WTC11 (cell line): Measurements from ENCODE around the gene MCF2L. TPM values are rescaled to one million over a fixed set of nuclear protein-coding genes. Genes with fewer than 3 reads are reported as not detected.

Experiments used
- ATAC-seq: fragments of 200-7000 bp; cut with Tn5 transposase; 2 replicates; pipeline ENCODE4 v1.10.0; 2021; ENCODE audit warnings: mild to moderate bottlenecking, moderate library complexity
- CTCF ChIA-PET: fragments of 300-600 bp; sonication (Branson Sonifier 250); formaldehyde crosslinking; loops from one replicate; lab custom pipeline; 2021; ENCODE audit warnings: antibody characterized with exemption; lab: Charles Lee
- POLR2A ChIA-PET: fragments of 350-600 bp; sonication (Branson Sonifier 250); formaldehyde crosslinking; loops from one replicate; lab custom pipeline; 2021; ENCODE audit warnings: antibody characterized with exemption; lab: Charles Lee
- DNase-seq: peaks from one replicate; pipeline ENCODE4 v3.0.0; 2021; ENCODE audit warnings: low spot score
- H3K27ac Mint-ChIP-seq: 2 replicates; pipeline ENCODE4 v1.8.0; 2021; ENCODE audit warnings: mixed read lengths
- H3K27me3 Mint-ChIP-seq: 2 replicates; pipeline ENCODE4 v1.8.0; 2021; ENCODE audit warnings: low read depth, mild to moderate bottlenecking, moderate library complexity, mixed read lengths
- H3K36me3 Mint-ChIP-seq: 2 replicates; pipeline ENCODE4 v1.8.0; 2021; ENCODE audit warnings: mixed read lengths
- H3K4me1 Mint-ChIP-seq: 2 replicates; pipeline ENCODE4 v1.8.0; 2022; ENCODE audit warnings: mixed read lengths
- H3K4me3 Mint-ChIP-seq: 2 replicates; pipeline ENCODE4 v1.8.0; 2021; ENCODE audit warnings: mild to moderate bottlenecking, moderate library complexity, mixed read lengths
- H3K9me3 Mint-ChIP-seq: 2 replicates; pipeline ENCODE4 v1.8.0; 2021; ENCODE audit warnings: mixed read lengths
- ATF3 ChIP-seq: sonication (generic); formaldehyde crosslinking; conservative IDR thresholded peaks from 2 replicates; pipeline ENCODE4 v1.8.1; 2022; ENCODE audit warnings: mild to moderate bottlenecking, missing genetic modification reagents
- ATF6 ChIP-seq: sonication (generic); formaldehyde crosslinking; IDR thresholded peaks from 2 replicates; pipeline ENCODE4 v1.8.1; 2023; ENCODE audit warnings: mild to moderate bottlenecking, missing genetic modification reagents
- EMX1 ChIP-seq: fragments of 250-450 bp; sonication (Bioruptor Pico); IDR thresholded peaks from 2 replicates; pipeline ENCODE4 v1.8.0; 2021; ENCODE audit warnings: mild to moderate bottlenecking
- ESRRA ChIP-seq: sonication (generic); formaldehyde crosslinking; IDR thresholded peaks from 2 replicates; pipeline ENCODE4 v1.8.1; 2022; ENCODE audit warnings: mild to moderate bottlenecking, missing genetic modification reagents, borderline replicate concordance
- GABPB1 ChIP-seq: sonication (generic); formaldehyde crosslinking; IDR thresholded peaks from 2 replicates; pipeline ENCODE4 v1.8.1; 2023; ENCODE audit warnings: mild to moderate bottlenecking, missing genetic modification reagents
- GRHL2 ChIP-seq: fragments of 250-450 bp; sonication (Bioruptor Pico); IDR thresholded peaks from 2 replicates; pipeline ENCODE4 v1.8.0; 2022; ENCODE audit warnings: mild to moderate bottlenecking, moderate library complexity; ENCODE audit not compliant: insufficient replicate concordance, severe bottlenecking
- HMGXB4 ChIP-seq: sonication (generic); formaldehyde crosslinking; IDR thresholded peaks from 2 replicates; pipeline ENCODE4 v1.8.1; 2023; ENCODE audit warnings: mild to moderate bottlenecking, moderate library complexity, missing genetic modification reagents
- JAZF1 ChIP-seq: fragments of 250-450 bp; sonication (Bioruptor Pico); IDR thresholded peaks from 2 replicates; pipeline ENCODE4 v1.9.0; 2021; ENCODE audit warnings: moderate library complexity, mild to moderate bottlenecking, inconsistent platforms
- NFATC4 ChIP-seq: fragments of 250-450 bp; sonication (Bioruptor Pico); IDR thresholded peaks from 2 replicates; pipeline ENCODE4 v1.9.0; 2021; ENCODE audit warnings: mild to moderate bottlenecking
- NFYB ChIP-seq: sonication (generic); formaldehyde crosslinking; conservative IDR thresholded peaks from 2 replicates; pipeline ENCODE4 v1.8.0; 2022; ENCODE audit warnings: low read depth, missing genetic modification reagents
- PREB ChIP-seq: sonication (generic); formaldehyde crosslinking; IDR thresholded peaks from 2 replicates; pipeline ENCODE4 v1.8.1; 2022; ENCODE audit warnings: mild to moderate bottlenecking, missing genetic modification reagents, moderate library complexity, borderline replicate concordance
- RELA ChIP-seq: sonication (generic); formaldehyde crosslinking; IDR thresholded peaks from 2 replicates; pipeline ENCODE4 v1.8.1; 2022; ENCODE audit warnings: missing genetic modification reagents, mild to moderate bottlenecking, borderline replicate concordance
- SMAD4 ChIP-seq: sonication (generic); formaldehyde crosslinking; IDR thresholded peaks from 2 replicates; pipeline ENCODE4 v1.8.0; 2022; ENCODE audit warnings: mild to moderate bottlenecking, missing genetic modification reagents
- STAT6 ChIP-seq: sonication (generic); formaldehyde crosslinking; conservative IDR thresholded peaks from 2 replicates; pipeline ENCODE4 v1.8.1; 2023; ENCODE audit warnings: mild to moderate bottlenecking, low read depth, missing genetic modification reagents, moderate library complexity
- ZBTB43 ChIP-seq: sonication (generic); formaldehyde crosslinking; IDR thresholded peaks from 2 replicates; pipeline ENCODE4 v1.8.1; 2023; ENCODE audit warnings: mild to moderate bottlenecking, missing genetic modification reagents
- ZNF121 ChIP-seq: sonication (generic); formaldehyde crosslinking; IDR thresholded peaks from 2 replicates; pipeline ENCODE4 v1.8.0; 2023; ENCODE audit warnings: missing genetic modification reagents
- ZNF219 ChIP-seq: sonication (generic); formaldehyde crosslinking; IDR thresholded peaks from 2 replicates; pipeline ENCODE4 v1.8.0; 2023; ENCODE audit warnings: missing genetic modification reagents, mild to moderate bottlenecking, borderline replicate concordance
- ZNF281 ChIP-seq: sonication (generic); formaldehyde crosslinking; IDR thresholded peaks from 2 replicates; pipeline ENCODE4 v1.8.0; 2023; ENCODE audit warnings: mild to moderate bottlenecking, missing genetic modification reagents
- ZNF512 ChIP-seq: sonication (generic); formaldehyde crosslinking; IDR thresholded peaks from 2 replicates; pipeline ENCODE4 v1.8.1; 2022; ENCODE audit warnings: missing genetic modification reagents, borderline replicate concordance
- total RNA-seq: library from RNA; stranded (reverse); gene quantifications from 3 replicates; pipeline ENCODE4 v1.2.3, GENCODE V29; 2021

Gene MCF2L
- total RNA-seq, 1 experiment from 2014 or later, result 34.8 TPM

GRCh38 chr13:113105921-113106452, 137.0 kb downstream of the MCF2L start:
- Mint-ChIP-seq H3K27ac (no peak overlapping the region), H3K4me1 (peaks cover 11% of the 10 kb centered on the region), H3K27me3 (peaks cover 15% of the 10 kb centered on the region), H3K9me3 (no peaks in the 10 kb centered on the region), H3K36me3 (no peaks in the 10 kb centered on the region), H3K4me3 (no peak overlapping the region)
- DNase-seq, result no peak
- CTCF ChIA-PET, result no interaction called here
- ATAC-seq, result no peak
- TF ChIP-seq ZBTB43 (CRISPR knock-in tag), result no peak
- TF ChIP-seq ZNF281 (CRISPR knock-in tag), result no peak
- no peak for TF ChIP-seq HMGXB4 (CRISPR knock-in tag)
- no peak for TF ChIP-seq ATF6 (CRISPR knock-in tag)
- no peak for TF ChIP-seq ZNF219 (CRISPR knock-in tag)
- no peak for TF ChIP-seq SMAD4 (CRISPR knock-in tag)
- no peak for TF ChIP-seq GABPB1 (CRISPR knock-in tag)
- TF ChIP-seq ESRRA (CRISPR knock-in tag), result no peak
- TF ChIP-seq GRHL2, result no peak
- TF ChIP-seq RELA (CRISPR knock-in tag), result no peak
- TF ChIP-seq NFATC4 (CRISPR knock-in tag), result no peak
- POLR2A ChIA-PET, result interaction anchor here (0.8 kb wide), 1 partner anchor 16 kb away, joined by 3 read pairs; no protein-coding TSS in a partner anchor

- CTCF ChIA-PET, result no interaction called here
- POLR2A ChIA-PET, result no interaction called here
- H3K4me3 Mint-ChIP-seq, result no peak overlapping the region
- DNase-seq (no peak), ATAC-seq (no peak)
- H3K27me3 Mint-ChIP-seq, result peaks cover 15% of the 10 kb centered on the region
- no peak overlapping the region for H3K27ac Mint-ChIP-seq
- H3K4me1 Mint-ChIP-seq, result peaks cover 11% of the 10 kb centered on the region
- H3K36me3 Mint-ChIP-seq, result no peaks in the 10 kb centered on the region
- H3K9me3 Mint-ChIP-seq, result no peaks in the 10 kb centered on the region
- TF ChIP-seq EMX1 (CRISPR knock-in tag), result no peak
- TF ChIP-seq PREB (CRISPR knock-in tag), result no peak
- TF ChIP-seq ZNF121 (CRISPR knock-in tag), result no peak
- TF ChIP-seq ATF3 (CRISPR knock-in tag), result no peak
- TF ChIP-seq NFYB, result no peak
- TF ChIP-seq JAZF1, result no peak
- TF ChIP-seq ZNF219 (CRISPR knock-in tag), result no peak
- no peak for TF ChIP-seq ZNF512 (CRISPR knock-in tag)
- TF ChIP-seq RELA (CRISPR knock-in tag), result no peak
- no peak for TF ChIP-seq STAT6 (CRISPR knock-in tag)
Measured at GRCh38 chr13:113106711-113107351, 137.8 kb downstream of the MCF2L start.
